Measurements from ENCODE around the gene DLG5.

DLG5 gene

GRCh38 chr10:77906951-77907421 lies 19.6 kb downstream of the DLG5 start:
- H4K20me1 ChIP-seq (ENCODE audit: insufficient read depth, low read length) = peaks cover 27% of the 10 kb centered on the region; the same call in 1 of the 2 replicates
- ATAC-seq (ENCODE audit: insufficient read depth, low read depth) (no peak), DNase-seq (no peak)
- no peak overlapping the region for H3K4me3 ChIP-seq (ENCODE audit: low read depth in 1 of 2, low read length in 2 of 2)
- no peak overlapping the region for H3K4me2 ChIP-seq (ENCODE audit: insufficient read depth, low read length)
- H3K27me3 ChIP-seq (ENCODE audit: insufficient read depth, low read length, poor library complexity) = no peaks in the 10 kb centered on the region
- TF ChIP-seq CTCF (IDR thresholded peaks at IDR 0.05; ENCODE audit: borderline replicate concordance, extremely low read depth, low read length, poor library complexity, severe bottlenecking) = no peak
- TF ChIP-seq EZH2 (IDR thresholded peaks at IDR 0.05; ENCODE audit: borderline replicate concordance, low read depth, low read length, severe bottlenecking) = no peak
- no peak overlapping the region for H3K9ac ChIP-seq (ENCODE audit: low read depth, low read length)
- H3K4me1 ChIP-seq (ENCODE audit: insufficient read depth, low read length) = no peaks in the 10 kb centered on the region
- H3K79me2 ChIP-seq (ENCODE audit: insufficient read depth, low read length) = peaks cover 35% of the 10 kb centered on the region; the same call in 1 of the 2 replicates
- no peak overlapping the region for H2AFZ ChIP-seq (ENCODE audit: low read depth, low read length)
- no peak overlapping the region for H3K27ac ChIP-seq (ENCODE audit: low read length)
- no peaks in the 10 kb centered on the region for H3K36me3 ChIP-seq (ENCODE audit: insufficient read depth, low read length)
- no peaks in the 10 kb centered on the region for H3K9me3 ChIP-seq (ENCODE audit: insufficient read depth, low read length, severe bottlenecking)

- H3K4me1 ChIP-seq (ENCODE audit: insufficient read depth, low read length) = no peaks in the 10 kb centered on the region
- H2AFZ ChIP-seq (ENCODE audit: low read depth, low read length) = no peak overlapping the region
- DNase-seq (no peak), ATAC-seq (ENCODE audit: insufficient read depth, low read depth) (no peak)
- H4K20me1 ChIP-seq (ENCODE audit: insufficient read depth, low read length) = peaks cover 35% of the 10 kb centered on the region; the same call in 1 of the 2 replicates
- H3K9ac ChIP-seq (ENCODE audit: low read depth, low read length) = no peak overlapping the region
- H3K9me3 ChIP-seq (ENCODE audit: insufficient read depth, low read length, severe bottlenecking) = no peaks in the 10 kb centered on the region
- no peak overlapping the region for H3K4me3 ChIP-seq (ENCODE audit: low read depth in 1 of 2, low read length in 2 of 2)
- TF ChIP-seq EZH2 (IDR thresholded peaks at IDR 0.05; ENCODE audit: borderline replicate concordance, low read depth, low read length, severe bottlenecking) (no peak), CTCF (IDR thresholded peaks at IDR 0.05; ENCODE audit: borderline replicate concordance, extremely low read depth, low read length, poor library complexity, severe bottlenecking) (no peak)
- no peak overlapping the region for H3K27ac ChIP-seq (ENCODE audit: low read length)
- H3K79me2 ChIP-seq (ENCODE audit: insufficient read depth, low read length) = peaks cover 37% of the 10 kb centered on the region; the same call in 1 of the 2 replicates
- H3K27me3 ChIP-seq (ENCODE audit: insufficient read depth, low read length, poor library complexity) = no peaks in the 10 kb centered on the region
- H3K36me3 ChIP-seq (ENCODE audit: insufficient read depth, low read length) = no peaks in the 10 kb centered on the region
- H3K4me2 ChIP-seq (ENCODE audit: insufficient read depth, low read length) = no peak overlapping the region
These were observed 20.8 kb downstream of the DLG5 start for GRCh38 chr10:77905781-77906180.

- Histone ChIP-seq H3K9me3 (ENCODE audit: insufficient read depth, low read length, severe bottlenecking) (no peaks in the 10 kb centered on the region), H3K4me3 (ENCODE audit: low read depth in 1 of 2, low read length in 2 of 2) (no peak overlapping the region), H3K27me3 (ENCODE audit: insufficient read depth, low read length, poor library complexity) (no peaks in the 10 kb centered on the region), H3K4me2 (ENCODE audit: insufficient read depth, low read length) (no peak overlapping the region), H2AFZ (ENCODE audit: low read depth, low read length) (no peak overlapping the region), H3K9ac (ENCODE audit: low read depth, low read length) (no peak overlapping the region), H4K20me1 (ENCODE audit: insufficient read depth, low read length) (peaks cover 33% of the 10 kb centered on the region; the same call in 1 of the 2 replicates), H3K36me3 (ENCODE audit: insufficient read depth, low read length) (no peaks in the 10 kb centered on the region), H3K4me1 (ENCODE audit: insufficient read depth, low read length) (peaks cover under 1% of the 10 kb centered on the region; the same call in 1 of the 2 replicates), H3K79me2 (ENCODE audit: insufficient read depth, low read length) (peaks cover 38% of the 10 kb centered on the region; the same call in 1 of the 2 replicates), H3K27ac (ENCODE audit: low read length) (no peak overlapping the region)
- no peak for ATAC-seq (ENCODE audit: insufficient read depth, low read depth)
- TF ChIP-seq EZH2 (IDR thresholded peaks at IDR 0.05; ENCODE audit: borderline replicate concordance, low read depth, low read length, severe bottlenecking) (no peak), CTCF (IDR thresholded peaks at IDR 0.05; ENCODE audit: borderline replicate concordance, extremely low read depth, low read length, poor library complexity, severe bottlenecking) (no peak)
- no peak for DNase-seq
These were observed 21.3 kb downstream of the DLG5 start for GRCh38 chr10:77905086-77905748.
